Keratinocyte (primary cell): ENCODE data around the gene SPINT3. TPM values are rescaled to one million over a fixed set of nuclear protein-coding genes. Genes with fewer than 3 reads are reported as not detected.

Experiments
- DNase-seq: peaks from one replicate; pipeline ENCODE4 v3.0.0-alpha.2; 2011; ENCODE audit warnings: low read depth, missing footprints, low spot score
- FAIRE-seq: peaks from 2 replicates; lab custom pipeline; 2011; peaks lifted over from hg19 to GRCh38; lab: Jason Lieb, UNC
- H2AFZ ChIP-seq: 2 replicates; pipeline ENCODE4 v1.6.0; 2012; ENCODE audit warnings: low read length, control low read depth, inconsistent platforms; ENCODE audit not compliant: control insufficient read depth
- H3K27ac ChIP-seq: 2 replicates; pipeline ENCODE4 v1.5.1; 2011; ENCODE audit warnings: low read length; ENCODE audit not compliant: control insufficient read depth, insufficient read depth
- H3K27me3 ChIP-seq: 3 replicates; pipeline ENCODE4 v1.6.0; 2011; ENCODE audit warnings: low read length; ENCODE audit not compliant: control insufficient read depth, insufficient read depth; ENCODE audit errors: extremely low read depth
- H3K36me3 ChIP-seq, 2 experiments: 2 replicates in 1 of 2; 3 replicates in 1 of 2; pipeline ENCODE4 v1.5.1; 2011; ENCODE audit warnings: low read length in 2 of 2, mild to moderate bottlenecking in 1 of 2; ENCODE audit not compliant: control insufficient read depth in 2 of 2, insufficient read depth in 2 of 2; ENCODE audit errors: extremely low read depth in 1 of 2
- H3K4me1 ChIP-seq: 3 replicates; pipeline ENCODE4 v1.5.1; 2011; ENCODE audit warnings: low read length; ENCODE audit not compliant: control insufficient read depth, insufficient read depth; ENCODE audit errors: extremely low read depth
- H3K4me2 ChIP-seq: 3 replicates; pipeline ENCODE4 v1.6.0; 2011; ENCODE audit warnings: low read depth, low read length; ENCODE audit not compliant: control insufficient read depth, insufficient read depth; ENCODE audit errors: extremely low read depth
- H3K4me3 ChIP-seq, 3 experiments: fragments of 200-600 bp in 1 of 3; sonication (generic) in 1 of 3; 2 replicates in 2 of 3; 3 replicates in 1 of 3; pipeline ENCODE4 v1.5.1; 2011 to 2016; ENCODE audit warnings: low read length in 3 of 3, mild to moderate bottlenecking in 3 of 3, control low read depth in 2 of 3, inconsistent platforms in 1 of 3, low read depth in 1 of 3, mixed read lengths in 1 of 3, mixed run types in 1 of 3, moderate library complexity in 1 of 3; ENCODE audit not compliant: control insufficient read depth in 2 of 3, insufficient read depth in 2 of 3; ENCODE audit errors: extremely low read depth in 1 of 3
- H3K79me2 ChIP-seq: 2 replicates; pipeline ENCODE4 v1.6.0; 2012; ENCODE audit warnings: low read length; ENCODE audit not compliant: control insufficient read depth, insufficient read depth
- H3K9ac ChIP-seq: 3 replicates; pipeline ENCODE4 v1.6.0; 2011; ENCODE audit warnings: low read length; ENCODE audit not compliant: control insufficient read depth, insufficient read depth; ENCODE audit errors: extremely low read depth
- H3K9me1 ChIP-seq: 3 replicates; pipeline ENCODE4 v1.6.0; 2011; ENCODE audit warnings: low read length; ENCODE audit not compliant: control insufficient read depth, insufficient read depth; ENCODE audit errors: extremely low read depth
- H3K9me3 ChIP-seq: 2 replicates; pipeline ENCODE4 v1.5.1; 2012; ENCODE audit warnings: low read depth, low read length; ENCODE audit not compliant: control insufficient read depth
- H4K20me1 ChIP-seq: 3 replicates; pipeline ENCODE4 v1.6.0; 2011; ENCODE audit warnings: low read length; ENCODE audit not compliant: control insufficient read depth, insufficient read depth; ENCODE audit errors: extremely low read depth
- EZH2 ChIP-seq: IDR thresholded peaks from one replicate; pipeline ENCODE4 v1.6.1; 2012; ENCODE audit warnings: inconsistent platforms, mild to moderate bottlenecking, low read length, moderate library complexity
- dilution Hi-C: fragments of 300-500 bp; cut with MboI; formaldehyde crosslinking; loops from one replicate; pipeline ENCODE4 v1.7.0; 2020; ENCODE audit warnings: low sequenced_read_pairs; ENCODE audit not compliant: extremely low pct_ligation_motif_present
- polyA plus RNA-seq, 5 experiments: library from polyadenylated mRNA; depleted of rRNA in 3 of 5; stranded (reverse) in 3 of 5; stranded (forward) in 1 of 5; unstranded in 1 of 5; fragments of >200 nt; gene quantifications; 1 replicate in 1 of 5; 2 replicates in 3 of 5; 3 replicates in 1 of 5; pipeline versions ENCODE4 v1.2.1 to v1.2.3, GENCODE V29; 2011 to 2012; ENCODE audit warnings: missing spikeins in 2 of 5, low read depth in 1 of 5, low replicate concordance in 1 of 5
- small RNA-seq, 3 experiments: library from RNA; depleted of rRNA; stranded (forward); fragments of <200 nt; gene quantifications; one replicate each; pipeline ENCODE3, GENCODE V24; 2012; ENCODE audit warnings: low read depth in 3 of 3, low replicate concordance in 1 of 3; ENCODE audit not compliant: insufficient read length in 3 of 3
- TF ChIP-seq, protein P1 (sequence below), 3 experiments: IDR thresholded peaks in 1 of 3; conservative IDR thresholded peaks in 1 of 3; optimal IDR thresholded peaks in 1 of 3; 2 replicates in 2 of 3; 3 replicates in 1 of 3; pipeline versions ENCODE3 to v1.5.1; 2011; ENCODE audit warnings: low read length in 3 of 3, mild to moderate bottlenecking in 3 of 3, moderate library complexity in 2 of 3, control low read depth in 1 of 3, inconsistent platforms in 1 of 3; ENCODE audit not compliant: insufficient read depth in 2 of 3; ENCODE audit errors: extremely low read depth in 1 of 3

Gene SPINT3
- polyA plus RNA-seq, 1 donor (not counting 4 experiments of a cell fraction or from before 2014, with no cell fraction given), result not detected

DNA sequence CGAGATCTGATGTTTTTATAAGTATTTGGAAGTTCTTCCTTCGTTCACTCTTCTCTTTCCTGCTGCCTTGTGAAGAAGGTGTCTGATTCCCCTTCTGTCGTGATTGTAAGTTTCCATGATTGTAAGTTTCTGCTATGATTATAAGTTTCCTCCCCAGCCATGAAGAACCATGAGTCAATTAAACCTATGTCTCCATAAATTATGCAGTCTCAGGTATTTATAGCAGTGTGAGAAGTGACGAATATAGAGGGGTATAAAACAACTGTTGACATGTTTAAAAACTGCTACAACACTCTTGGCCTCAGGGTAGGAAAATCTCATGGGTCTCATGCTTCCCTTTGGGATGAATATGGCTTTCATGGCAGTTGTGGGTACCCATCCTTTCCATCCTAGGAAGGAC is 51.7 kb downstream of the SPINT3 start:
- no peak overlapping the region for H3K27ac ChIP-seq
- TF ChIP-seq, protein P1, sequence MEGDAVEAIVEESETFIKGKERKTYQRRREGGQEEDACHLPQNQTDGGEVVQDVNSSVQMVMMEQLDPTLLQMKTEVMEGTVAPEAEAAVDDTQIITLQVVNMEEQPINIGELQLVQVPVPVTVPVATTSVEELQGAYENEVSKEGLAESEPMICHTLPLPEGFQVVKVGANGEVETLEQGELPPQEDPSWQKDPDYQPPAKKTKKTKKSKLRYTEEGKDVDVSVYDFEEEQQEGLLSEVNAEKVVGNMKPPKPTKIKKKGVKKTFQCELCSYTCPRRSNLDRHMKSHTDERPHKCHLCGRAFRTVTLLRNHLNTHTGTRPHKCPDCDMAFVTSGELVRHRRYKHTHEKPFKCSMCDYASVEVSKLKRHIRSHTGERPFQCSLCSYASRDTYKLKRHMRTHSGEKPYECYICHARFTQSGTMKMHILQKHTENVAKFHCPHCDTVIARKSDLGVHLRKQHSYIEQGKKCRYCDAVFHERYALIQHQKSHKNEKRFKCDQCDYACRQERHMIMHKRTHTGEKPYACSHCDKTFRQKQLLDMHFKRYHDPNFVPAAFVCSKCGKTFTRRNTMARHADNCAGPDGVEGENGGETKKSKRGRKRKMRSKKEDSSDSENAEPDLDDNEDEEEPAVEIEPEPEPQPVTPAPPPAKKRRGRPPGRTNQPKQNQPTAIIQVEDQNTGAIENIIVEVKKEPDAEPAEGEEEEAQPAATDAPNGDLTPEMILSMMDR (optimal IDR thresholded peaks at IDR 0.05 in 1 of 3, IDR thresholded peaks at IDR 0.05 in 1 of 3, conservative IDR thresholded peaks at IDR 0.05 in 1 of 3; ENCODE audit: extremely low read depth in 1 of 3, insufficient read depth in 2 of 3, low read length in 3 of 3), result no peak
- TF ChIP-seq EZH2, result no peak
- DNase-seq, result no peak
- dilution Hi-C loops, result no loop called here
- H3K36me3 ChIP-seq, result no peaks in the 10 kb centered on the region
- H3K9me3 ChIP-seq, result no peaks in the 10 kb centered on the region
- H2AFZ ChIP-seq, result no peak overlapping the region
- no peaks in the 10 kb centered on the region for H3K4me1 ChIP-seq
- H3K4me2 ChIP-seq, result no peak overlapping the region
- peaks cover 38% of the 10 kb centered on the region for H3K27me3 ChIP-seq
- H3K9ac ChIP-seq, result no peak overlapping the region
- H3K4me3 ChIP-seq, result no peak overlapping the region
- no peaks in the 10 kb centered on the region for H4K20me1 ChIP-seq
- no peak for FAIRE-seq
- no peaks in the 10 kb centered on the region for H3K9me1 ChIP-seq
- H3K79me2 ChIP-seq, result no peaks in the 10 kb centered on the region

- Histone ChIP-seq H3K4me2 (no peak overlapping the region), H3K27me3 (peaks cover 31% of the 10 kb centered on the region), H3K36me3 (no peaks in the 10 kb centered on the region), H3K27ac (no peak overlapping the region), H3K9ac (no peak overlapping the region), H3K4me3 (no peak overlapping the region), H4K20me1 (no peaks in the 10 kb centered on the region), H2AFZ (no peak overlapping the region), H3K9me3 (no peaks in the 10 kb centered on the region), H3K9me1 (no peaks in the 10 kb centered on the region), H3K79me2 (no peaks in the 10 kb centered on the region), H3K4me1 (no peaks in the 10 kb centered on the region)
- TF ChIP-seq, protein P1 (optimal IDR thresholded peaks at IDR 0.05 in 1 of 3, IDR thresholded peaks at IDR 0.05 in 1 of 3, conservative IDR thresholded peaks at IDR 0.05 in 1 of 3; ENCODE audit: extremely low read depth in 1 of 3, insufficient read depth in 2 of 3, low read length in 3 of 3), result no peak
- no peak for TF ChIP-seq EZH2
- FAIRE-seq (no peak), DNase-seq (no peak)
- dilution Hi-C loops, result no loop called here
These were observed 52.5 kb downstream of the SPINT3 start for GRCh38 chr20:45462711-45463509.

Small RNAs within 50 kb of the gene (small RNA-seq; reads per million reads assigned to genes)
- 0 reads per million in 3 experiments for gene AL031663.1
- 0 reads per million in 3 experiments for gene HSPD1P21
- 0 reads per million in 3 experiments for gene RNA5SP485

Other genes with a start within 250 kb of the SPINT3 start
- gene RBPJL, start 208.8 kb downstream of the SPINT3 start, polyA plus RNA-seq, result not detected in 3 replicates
- 0.08 TPM in 1 of 3 replicates, not detected in the others for gene MATN4, start 207.3 kb downstream of the SPINT3 start, polyA plus RNA-seq
- gene SDC4, start 167.2 kb downstream of the SPINT3 start, polyA plus RNA-seq, result 114 to 206 TPM (median 140 TPM) in 3 replicates
- gene SYS1, start 152.5 kb downstream of the SPINT3 start, polyA plus RNA-seq, result 16.8 to 29.8 TPM (median 22.0 TPM) in 3 replicates
- gene TP53TG5, start 137.3 kb downstream of the SPINT3 start, polyA plus RNA-seq, result not detected in 3 replicates
- gene DBNDD2, start 107.3 kb downstream of the SPINT3 start, polyA plus RNA-seq, result 33.8 to 42.3 TPM (median 37.4 TPM) in 3 replicates
- gene PIGT, start 99.5 kb downstream of the SPINT3 start, polyA plus RNA-seq, result 25.9 to 37.6 TPM (median 26.5 TPM) in 3 replicates
- gene WFDC2, start 45.9 kb downstream of the SPINT3 start, polyA plus RNA-seq, result 0.44 TPM in 1 of 3 replicates, not detected in the others
- not detected in 3 replicates for gene WFDC6, start 23.9 kb upstream of the SPINT3 start, polyA plus RNA-seq
- gene EPPIN, start 31.8 kb upstream of the SPINT3 start, polyA plus RNA-seq, result not detected in 3 replicates
- gene WFDC8, start 63.7 kb upstream of the SPINT3 start, polyA plus RNA-seq, result not detected in 3 replicates
- gene WFDC10A, start 114.1 kb upstream of the SPINT3 start, polyA plus RNA-seq, result not detected in 3 replicates
- not detected in 3 replicates for gene WFDC9, start 115.7 kb upstream of the SPINT3 start, polyA plus RNA-seq
- gene WFDC11, start 154.6 kb upstream of the SPINT3 start, polyA plus RNA-seq, result not detected in 3 replicates
- gene WFDC13, start 186.4 kb upstream of the SPINT3 start, polyA plus RNA-seq, result not detected in 3 replicates
- 0.10 TPM in 1 of 3 replicates, not detected in the others for gene WFDC10B, start 189.4 kb upstream of the SPINT3 start, polyA plus RNA-seq
- not detected in 3 replicates for gene SPINT4, start 206.7 kb upstream of the SPINT3 start, polyA plus RNA-seq